ENCODE measurements around the gene AUTS2. TPM values are rescaled to one million over a fixed set of nuclear protein-coding genes. Genes with fewer than 3 reads are reported as not detected.

The AUTS2 gene
- total and polyA plus RNA-seq, 2 of the 8 experiments (the other 6 are each of a cell fraction or from before 2014, with no cell fraction given): 25.9 to 101 TPM

- H2BK20ac ChIP-seq (ENCODE audit: low read length): no peak overlapping the region
- no peak overlapping the region for H3K27ac ChIP-seq (ENCODE audit: low read depth, low read length)
- no peak overlapping the region for H2BK5ac ChIP-seq (ENCODE audit: low read depth, low read length)
- H3K4me3 ChIP-seq (ENCODE audit: extremely low read depth in 1 of 4, insufficient read depth in 2 of 4, low read depth in 3 of 4, low read length in 4 of 4): no peak overlapping the region
- H4K20me1 ChIP-seq (replicated peaks in 1 of 2; ENCODE audit: control insufficient read depth in 1 of 2, insufficient read depth in 2 of 2, low read length in 2 of 2): no peaks in the 10 kb centered on the region
- no peak overlapping the region for H2BK120ac ChIP-seq (replicated peaks; ENCODE audit: low read depth, low read length)
- no peak overlapping the region for H2BK12ac ChIP-seq (ENCODE audit: low read depth, low read length)
- FAIRE-seq: no peak
- H3K79me1 ChIP-seq (ENCODE audit: low read depth, low read length): no peaks in the 10 kb centered on the region
- H3K9ac ChIP-seq (replicated peaks in 1 of 4; ENCODE audit: extremely low read depth in 1 of 4, low read depth in 3 of 4, low read length in 3 of 4): no peak overlapping the region
- H4K8ac ChIP-seq (ENCODE audit: extremely low read depth, insufficient read depth, low read length): no peak overlapping the region
- H3K56ac ChIP-seq (replicated peaks; ENCODE audit: insufficient read length, low read depth, low read length): no peak overlapping the region
- CTCF ChIA-PET (ENCODE audit: partially characterized antibody): interaction anchor here (0.8 to 1.2 kb wide), 2 partner anchors 21 to 233 kb away, joined by 3 read pairs; no protein-coding TSS in a partner anchor
- H3K4ac ChIP-seq (replicated peaks; ENCODE audit: insufficient read length, low read depth, low read length): no peak overlapping the region
- no peak overlapping the region for H4K5ac ChIP-seq (ENCODE audit: insufficient read length, low read depth, low read length)
- H3K23me2 ChIP-seq (ENCODE audit: low read depth, low read length): no peaks in the 10 kb centered on the region
- H4K91ac ChIP-seq (replicated peaks; ENCODE audit: insufficient read length, low read length): no peak overlapping the region
- no peak for DNase-seq (ENCODE audit: low read depth in 1 of 2, low spot score in 2 of 2)
- H3K9me3 ChIP-seq (ENCODE audit: insufficient read depth in 2 of 2, low read depth in 1 of 2, low read length in 1 of 2): no peaks in the 10 kb centered on the region
- no peak overlapping the region for H3K4me2 ChIP-seq (ENCODE audit: insufficient read depth in 1 of 2, low read depth in 2 of 2, low read length in 2 of 2)
- no peak overlapping the region for H3K23ac ChIP-seq (ENCODE audit: insufficient read length)
- no peak overlapping the region for H2AFZ ChIP-seq (ENCODE audit: low read length)
- no peaks in the 10 kb centered on the region for H3K27me3 ChIP-seq (replicated peaks in 1 of 4; ENCODE audit: control insufficient read depth in 3 of 4, extremely low read depth in 1 of 4, insufficient read depth in 3 of 4, low read length in 3 of 4)
- no peak overlapping the region for H2BK15ac ChIP-seq (ENCODE audit: low read length)
- no peak overlapping the region for H2AK5ac ChIP-seq (ENCODE audit: low read depth, low read length)
- POLR2A ChIA-PET (ENCODE audit: partially characterized antibody): no interaction called here
- WGBS, 2 experiments (ENCODE audit: extremely low coverage in 1 of 2, insufficient coverage in 1 of 2, insufficient read length in 1 of 2, insufficient replicate concordance in 2 of 2, low coverage in 1 of 2, low lambda C conversion rate in 2 of 2, missing lambda C conversion rate in 1 of 2): 92% methylated on average over 5 of the region's 5 CpGs; no CpG with 5 or more reads in 1 of the 2 experiments
- H3K14ac ChIP-seq (ENCODE audit: insufficient read length): no peak overlapping the region
- H3K79me2 ChIP-seq (ENCODE audit: control insufficient read depth in 1 of 2, insufficient read depth in 2 of 2, low read length in 2 of 2): no peaks in the 10 kb centered on the region
- no peaks in the 10 kb centered on the region for H3K4me1 ChIP-seq (replicated peaks in 1 of 4; ENCODE audit: control insufficient read depth in 3 of 4, insufficient read depth in 4 of 4, low read length in 3 of 4)
- H3K36me3 ChIP-seq (ENCODE audit: control insufficient read depth in 2 of 4, insufficient read depth in 4 of 4, low read length in 3 of 4): no peaks in the 10 kb centered on the region
- no peak overlapping the region for H3K18ac ChIP-seq (ENCODE audit: extremely low read depth, low read length)
- TF ChIP-seq HDAC6 (IDR thresholded peaks at IDR 0.05; ENCODE audit: low read depth, low read length) (no peak), ZNF274 (IDR thresholded peaks at IDR 0.05; ENCODE audit: borderline replicate concordance, extremely low read depth, low read length) (no peak), MAFK (IDR thresholded peaks at IDR 0.05; ENCODE audit: low read depth, low read length) (no peak), RXRA (IDR thresholded peaks at IDR 0.05; ENCODE audit: insufficient read depth, low read depth, low read length) (no peak), EGR1 (IDR thresholded peaks at IDR 0.05; ENCODE audit: borderline replicate concordance, low read depth, low read length) (no peak), CTBP2 (IDR thresholded peaks at IDR 0.05; ENCODE audit: borderline replicate concordance, insufficient read depth, insufficient read length, low read length) (no peak), RBBP5 (IDR thresholded peaks at IDR 0.05; ENCODE audit: borderline replicate concordance, low read depth, low read length) (no peak), CBX8 (IDR thresholded peaks at IDR 0.05; ENCODE audit: borderline replicate concordance, low read depth, low read length) (no peak), TCF12 (IDR thresholded peaks at IDR 0.05; ENCODE audit: low read depth, low read length) (no peak), EZH2 (IDR thresholded peaks at IDR 0.05; ENCODE audit: low read depth, low read length, severe bottlenecking) (no peak), SIN3A (conservative IDR thresholded peaks at IDR 0.05 in 1 of 2, IDR thresholded peaks at IDR 0.05 in 1 of 2; ENCODE audit: low read depth in 1 of 2, low read length in 2 of 2) (no peak), JUN (IDR thresholded peaks at IDR 0.05; ENCODE audit: low read depth, low read length) (no peak), GABPA (IDR thresholded peaks at IDR 0.05; ENCODE audit: borderline replicate concordance, insufficient read depth, low read length) (no peak)
These were observed 100.0 kb downstream of the AUTS2 start for GRCh38 chr7:69698109-69698825.
